GM21737 (cell line): ENCODE measurements around the gene PAX7.

Source experiments
- ATAC-seq: cut with Tn5 transposase; IDR thresholded peaks from one replicate; pipeline ENCODE4 v1.9.1; 2021; ENCODE audit warnings: mild to moderate bottlenecking, moderate library complexity; ENCODE audit not compliant: unreplicated experiment

Gene PAX7

DNA sequence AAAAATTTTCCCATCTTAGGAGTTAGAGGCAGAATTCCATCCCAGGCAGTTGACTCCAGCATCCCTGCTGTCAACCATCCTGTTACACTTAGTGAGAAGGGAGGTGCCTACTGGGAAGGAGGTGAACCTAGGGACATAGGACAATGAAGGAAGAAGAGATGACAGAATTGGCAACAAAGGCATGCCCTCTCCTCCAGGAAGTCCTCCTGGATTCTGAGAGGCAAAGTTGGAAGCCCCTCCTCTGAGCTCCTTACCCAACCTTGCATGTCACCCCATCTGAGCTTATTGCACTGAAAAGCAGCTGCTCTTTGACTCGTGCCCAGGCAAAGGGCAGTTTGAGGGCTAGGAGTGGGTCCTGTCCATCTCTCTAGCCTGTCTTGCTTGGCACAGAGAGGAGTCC, 66.9 kb downstream of the PAX7 start:
- ATAC-seq: no peak

DNA sequence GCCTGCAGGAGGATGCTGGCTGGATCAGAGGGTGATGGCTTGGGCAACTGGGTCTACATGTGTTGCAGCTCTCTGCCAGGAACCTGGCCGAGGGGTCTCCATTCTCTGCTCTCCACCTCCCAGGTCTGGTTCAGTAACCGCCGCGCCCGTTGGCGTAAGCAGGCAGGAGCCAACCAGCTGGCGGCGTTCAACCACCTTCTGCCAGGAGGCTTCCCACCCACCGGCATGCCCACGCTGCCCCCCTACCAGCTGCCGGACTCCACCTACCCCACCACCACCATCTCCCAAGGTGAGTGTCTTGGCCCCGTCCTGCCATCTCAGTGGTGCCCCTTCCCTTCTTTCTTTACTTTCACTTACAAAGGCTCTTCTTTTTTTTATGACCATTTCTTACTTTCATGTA, 69.9 kb downstream of the PAX7 start:
- no peak for ATAC-seq

DNA sequence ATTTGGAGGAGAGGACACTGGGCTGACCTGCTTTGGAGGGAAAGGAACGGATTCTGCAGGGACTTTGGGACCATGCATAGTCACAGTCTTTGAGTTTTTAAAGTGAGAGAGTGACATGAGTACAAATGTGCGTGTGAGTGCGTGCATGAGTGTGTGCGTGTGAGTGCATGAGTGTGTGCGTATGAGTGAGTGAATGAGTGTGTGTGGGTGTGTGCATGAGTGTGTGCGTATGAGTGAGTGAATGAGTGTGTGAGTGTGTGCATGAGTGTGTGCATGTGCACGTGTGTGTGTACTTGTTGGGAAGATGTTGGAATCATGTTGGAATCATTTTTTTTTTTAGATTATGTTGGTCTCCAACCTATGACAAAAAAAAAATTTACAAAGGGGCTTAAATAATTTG, 70.5 kb downstream of the PAX7 start:
- ATAC-seq: no peak

DNA sequence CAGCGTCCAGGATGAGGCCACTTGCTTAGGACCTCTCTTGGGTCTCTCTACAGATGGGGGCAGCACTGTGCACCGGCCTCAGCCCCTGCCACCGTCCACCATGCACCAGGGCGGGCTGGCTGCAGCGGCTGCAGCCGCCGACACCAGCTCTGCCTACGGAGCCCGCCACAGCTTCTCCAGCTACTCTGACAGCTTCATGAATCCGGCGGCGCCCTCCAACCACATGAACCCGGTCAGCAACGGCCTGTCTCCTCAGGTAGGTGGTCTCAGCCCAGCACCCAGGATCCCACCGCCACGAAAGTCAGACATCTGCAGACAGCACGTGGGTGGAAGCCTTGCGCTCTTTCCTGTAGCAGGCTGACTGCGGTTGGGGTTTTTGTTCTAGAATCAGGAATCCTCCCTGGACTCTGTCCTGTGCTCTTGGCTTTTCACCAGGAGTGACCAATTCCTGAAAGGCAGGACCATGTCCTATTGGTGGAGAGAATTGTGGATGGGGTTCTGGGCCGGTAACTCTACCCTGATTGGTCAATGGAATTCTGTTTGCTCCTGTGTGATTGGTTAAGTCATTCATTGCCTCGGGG, 72.5 kb downstream of the PAX7 start:
- no peak for ATAC-seq

DNA sequence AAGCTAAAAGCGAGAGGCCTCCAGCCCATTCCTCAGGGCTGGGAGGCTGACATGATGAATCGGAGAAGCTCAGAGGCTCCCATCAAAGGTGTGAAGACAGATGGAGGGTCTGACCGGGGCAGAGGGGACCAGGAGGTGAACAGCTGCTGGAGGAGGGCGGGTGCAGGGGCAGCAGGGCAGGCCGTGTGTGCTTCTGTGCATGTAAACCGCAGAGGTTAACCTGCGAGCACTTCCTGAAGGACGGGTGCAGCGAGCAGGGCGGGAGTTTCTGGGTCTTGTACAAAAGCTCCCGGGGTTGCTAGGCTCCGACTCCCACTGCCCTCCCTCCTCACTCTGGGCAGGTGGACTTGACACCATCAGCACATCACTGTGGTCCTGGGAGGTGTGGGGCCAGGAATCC, 75.2 kb downstream of the PAX7 start:
- ATAC-seq: no peak

DNA sequence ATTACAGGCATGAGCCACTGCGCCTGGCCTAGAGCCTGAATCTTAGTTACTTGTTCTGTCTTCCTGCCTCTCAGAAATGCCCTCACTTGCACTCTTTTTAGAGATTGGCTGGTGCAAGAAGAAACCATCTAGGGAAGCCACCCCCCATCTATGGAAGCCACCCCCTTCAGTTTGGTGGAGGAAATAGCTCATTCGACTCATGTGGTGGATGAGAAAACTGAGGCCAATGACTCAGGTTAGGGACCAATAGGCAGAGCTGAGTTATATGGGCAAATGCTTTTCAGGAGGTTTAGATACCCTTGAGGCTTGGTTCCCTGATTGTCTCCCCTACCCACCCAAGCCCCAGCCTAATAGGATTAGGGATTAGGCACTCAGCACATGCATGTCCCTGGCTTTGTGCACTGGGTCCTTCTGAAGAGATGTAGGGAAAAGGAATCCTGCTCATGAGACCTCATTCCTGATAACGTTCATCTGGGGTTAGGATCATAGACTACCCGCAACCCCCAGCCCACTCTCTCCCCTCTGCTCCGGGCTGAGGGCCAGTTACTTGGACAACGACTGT, 77.1 kb downstream of the PAX7 start:
- no peak for ATAC-seq

DNA sequence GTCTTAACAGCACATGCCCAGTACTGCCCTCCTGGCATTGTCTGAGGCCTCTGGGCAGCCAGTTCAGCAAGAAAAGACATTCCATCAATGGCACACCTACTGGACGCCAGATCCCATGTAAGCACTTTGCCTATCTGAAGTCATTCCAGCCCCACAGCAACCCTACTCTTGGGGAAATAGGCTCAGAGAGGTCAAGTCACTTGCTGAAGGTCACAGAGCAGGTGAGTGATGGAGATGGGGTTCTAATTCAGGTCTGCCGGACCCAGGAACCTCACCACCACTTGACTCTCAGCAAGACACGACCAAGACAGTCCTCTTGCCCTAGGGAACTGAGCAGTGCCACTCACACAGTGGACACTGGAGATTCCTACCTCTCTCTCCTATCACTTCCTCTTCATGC, 79.4 kb downstream of the PAX7 start:
- ATAC-seq: no peak

DNA sequence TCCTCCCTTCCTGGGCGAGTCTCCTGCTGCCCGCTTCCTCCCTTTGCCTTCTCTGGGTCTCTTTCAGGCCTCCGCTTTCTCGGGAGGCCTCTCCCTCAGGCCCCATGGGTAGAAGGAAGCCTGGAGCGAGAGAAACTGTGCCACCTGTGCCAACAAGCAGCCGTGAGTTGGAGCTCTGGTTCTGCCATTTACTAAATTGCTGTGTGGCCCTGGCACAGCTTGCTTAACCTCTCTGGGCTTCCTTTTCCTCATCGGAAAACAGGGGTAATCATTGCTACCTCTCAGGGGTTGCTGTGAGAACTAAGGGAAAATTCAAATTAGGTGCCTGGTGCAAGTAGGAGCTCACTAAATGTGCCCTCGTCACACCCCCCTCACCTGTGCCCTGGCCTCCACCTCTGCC, 80.4 kb downstream of the PAX7 start:
- ATAC-seq: no peak

DNA sequence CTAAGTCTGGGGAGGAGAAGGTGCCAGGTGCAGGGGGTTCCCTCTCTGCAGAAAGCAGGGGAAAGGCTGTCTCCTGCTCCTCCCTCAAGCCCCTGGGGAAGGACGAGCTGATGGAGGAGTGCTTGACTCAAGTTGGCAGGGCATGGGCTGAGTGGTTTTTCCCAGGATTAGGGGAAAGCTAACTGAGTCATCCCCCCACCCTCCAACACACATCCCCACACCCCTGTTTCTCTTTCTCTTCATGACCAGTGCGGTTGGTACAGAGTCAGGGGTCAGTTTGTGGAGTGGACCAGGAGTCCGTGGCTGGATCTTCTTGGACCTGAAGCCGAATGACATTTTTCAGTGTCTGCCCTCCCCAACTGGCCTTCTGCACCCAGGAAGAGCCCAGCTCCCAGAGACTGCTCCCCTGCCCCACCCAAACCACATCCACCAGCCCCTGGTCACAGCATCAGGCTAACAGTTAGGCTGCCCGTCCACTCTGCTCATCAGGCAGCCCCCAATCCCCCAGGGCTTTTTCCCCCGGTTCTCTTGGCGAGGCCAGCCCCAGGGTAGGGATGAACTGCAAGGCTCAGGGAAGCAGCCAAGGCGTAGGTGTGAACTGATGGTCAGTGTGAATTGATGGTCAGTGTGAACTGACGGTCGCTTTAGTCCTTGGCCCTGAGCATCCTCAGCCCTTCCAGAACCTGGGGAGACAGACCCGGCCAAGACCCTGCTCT, 81.0 kb downstream of the PAX7 start:
- no peak for ATAC-seq

DNA sequence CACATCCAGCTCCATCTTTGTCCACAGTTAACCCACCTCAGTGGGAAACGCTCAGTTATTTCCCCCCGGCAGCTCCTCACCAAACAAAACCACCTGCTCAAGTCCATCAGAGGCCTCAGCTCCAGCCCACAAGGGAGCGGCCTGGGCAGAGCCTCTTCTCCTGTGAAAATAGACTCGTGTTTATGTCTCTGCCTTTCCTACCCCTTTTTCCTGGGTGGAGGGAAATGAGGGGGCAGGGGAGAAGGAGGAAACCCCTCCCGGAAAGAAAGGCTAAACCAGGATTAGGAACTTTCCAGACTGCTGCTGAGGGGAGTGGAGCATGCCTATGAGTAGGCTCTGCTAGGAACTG, 81.6 kb downstream of the PAX7 start:
- ATAC-seq: no peak

DNA sequence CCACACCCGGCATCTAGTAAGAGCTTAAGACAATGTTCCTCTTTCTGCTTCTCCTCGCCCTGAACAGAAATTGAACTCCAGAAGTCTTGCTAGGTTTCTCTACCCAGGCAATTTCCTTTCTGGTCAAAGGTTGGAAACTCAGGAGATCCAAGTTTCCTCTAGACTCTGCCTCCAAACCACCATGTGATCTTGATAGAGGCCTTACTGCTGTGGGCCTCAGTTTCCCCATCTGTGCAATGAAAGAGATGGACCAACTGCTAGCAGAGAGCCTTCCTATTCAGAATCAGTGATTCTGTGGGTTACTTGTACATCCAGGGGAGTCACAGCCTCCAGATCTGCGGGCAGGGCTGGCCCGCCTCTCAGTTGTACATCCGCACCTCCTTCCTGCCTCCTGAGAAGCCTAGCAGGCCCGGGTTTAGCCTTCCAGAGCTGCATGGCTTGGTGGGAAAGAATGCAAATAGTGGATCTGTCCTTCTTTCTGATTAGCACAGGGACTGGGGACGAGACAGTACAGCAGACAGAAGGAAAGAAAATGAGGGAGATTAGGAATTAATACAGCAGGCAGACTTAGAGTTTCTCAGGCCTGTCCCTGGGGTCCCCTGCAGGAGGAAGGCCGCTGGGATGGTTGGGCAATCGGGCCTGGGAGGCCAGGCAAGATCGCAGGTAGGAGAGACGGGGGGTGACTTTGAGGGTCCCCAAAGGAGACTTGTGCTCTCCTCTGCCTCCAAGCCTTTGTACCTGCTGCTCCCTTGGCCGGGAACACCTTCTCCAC, 83.9 kb downstream of the PAX7 start:
- no peak for ATAC-seq

DNA sequence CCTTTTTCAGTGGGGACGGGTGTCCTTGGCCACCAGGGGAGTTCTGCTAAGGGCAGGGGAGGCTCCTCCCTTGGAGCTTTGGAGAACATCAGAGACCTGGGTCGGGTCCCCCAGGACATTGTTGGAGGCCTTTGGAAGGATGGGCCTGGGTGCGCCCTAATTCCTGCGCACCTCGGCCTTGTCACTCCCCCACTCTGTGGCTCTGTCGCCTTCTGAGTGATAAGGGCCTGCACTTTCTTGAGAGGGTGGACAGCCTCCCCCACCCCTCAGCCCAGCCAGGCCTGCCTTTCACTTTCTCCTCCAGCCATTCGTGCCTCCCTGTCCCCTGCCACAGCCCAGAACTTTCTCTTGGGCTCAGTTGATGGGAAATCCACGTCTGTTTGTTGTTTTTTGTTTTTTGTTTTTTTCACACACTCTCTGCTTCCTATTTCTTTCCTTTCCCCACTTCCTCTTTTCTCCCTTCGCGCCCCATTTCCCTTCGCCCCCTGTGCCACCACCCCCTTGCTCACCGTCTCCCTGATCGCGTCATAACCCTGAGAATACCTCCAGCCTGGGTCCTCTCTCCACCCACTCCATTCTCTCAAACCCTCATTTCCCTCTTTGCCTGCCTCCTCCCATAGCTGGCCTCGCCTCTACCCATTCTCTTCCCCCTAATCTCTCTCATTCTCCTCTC, 85.6 kb downstream of the PAX7 start:
- no peak for ATAC-seq

DNA sequence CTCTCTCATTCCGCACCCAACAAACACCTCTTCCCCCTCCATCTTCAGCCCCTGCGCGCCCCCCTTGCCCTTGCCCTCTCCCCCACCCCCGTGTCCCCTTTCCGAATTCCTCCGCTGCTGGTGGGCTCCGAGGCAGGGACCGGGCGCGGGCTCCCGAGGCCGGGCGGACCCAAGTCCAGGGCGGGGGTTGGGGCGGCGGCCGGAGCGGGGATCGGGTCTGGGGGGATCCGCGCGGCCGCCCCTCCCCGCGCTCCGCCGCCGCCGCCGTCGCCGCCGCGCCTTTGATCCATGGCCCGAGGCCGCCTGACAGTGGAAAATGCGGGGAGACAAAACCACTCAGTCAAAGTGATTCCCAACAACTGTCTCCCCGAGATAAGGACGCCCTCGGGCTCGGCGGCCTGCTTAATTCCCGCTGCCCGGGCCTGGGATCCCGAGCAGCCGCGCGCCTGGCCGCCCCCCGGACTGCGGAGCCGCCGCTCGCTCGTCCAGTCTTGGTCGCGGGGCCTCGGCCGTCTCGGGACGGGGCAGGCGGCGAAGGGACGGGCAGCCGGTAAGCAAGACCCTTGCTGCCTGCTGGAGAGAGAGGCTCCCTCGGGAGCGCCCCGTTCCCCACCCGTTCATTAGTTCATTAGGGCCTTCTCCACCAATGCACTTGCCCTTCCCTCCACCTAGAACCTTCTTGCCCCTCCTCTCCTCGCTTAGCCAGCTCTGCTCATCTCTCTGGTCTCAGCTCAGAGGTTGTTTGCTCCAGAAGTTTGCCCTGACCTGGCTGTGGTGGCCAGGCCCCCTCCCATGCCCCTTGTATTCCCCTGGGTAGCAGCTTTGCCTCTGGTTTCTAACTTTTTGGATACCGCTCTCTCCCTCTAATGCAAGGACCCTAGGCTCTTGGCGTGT, 86.4 kb downstream of the PAX7 start:
- no peak for ATAC-seq

DNA sequence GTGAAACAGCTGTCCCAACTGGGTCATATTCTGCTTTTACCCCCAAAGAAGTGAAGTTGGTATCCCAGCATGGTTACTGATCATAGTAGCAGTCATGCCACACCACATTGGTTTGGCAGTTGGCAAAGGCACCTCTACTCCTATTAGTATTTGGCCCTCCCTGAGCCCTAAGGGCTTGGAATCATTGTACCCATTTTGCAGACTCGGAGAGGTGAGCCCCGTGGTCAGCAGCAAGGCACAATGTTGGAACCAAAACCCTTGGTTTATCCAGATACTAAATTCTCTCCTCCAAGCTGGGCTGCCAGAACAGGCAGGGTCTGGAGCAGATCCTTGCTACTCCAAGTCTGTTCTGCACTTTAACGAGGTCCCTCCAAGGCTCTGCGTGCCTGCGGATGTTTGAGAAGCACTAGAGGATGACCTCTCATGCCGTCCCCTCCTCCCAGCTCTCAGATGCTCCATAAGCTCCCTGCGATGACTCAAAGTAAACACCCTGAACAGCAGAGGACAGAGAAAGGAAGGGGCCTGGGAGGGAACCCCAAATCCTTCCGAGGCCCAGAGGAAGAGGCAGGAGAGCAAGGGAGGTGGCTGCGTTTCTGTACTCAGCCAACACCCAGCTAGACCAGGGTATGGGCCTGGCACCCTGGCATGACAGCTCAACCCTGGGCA, 89.3 kb downstream of the PAX7 start:
- ATAC-seq: no peak

DNA sequence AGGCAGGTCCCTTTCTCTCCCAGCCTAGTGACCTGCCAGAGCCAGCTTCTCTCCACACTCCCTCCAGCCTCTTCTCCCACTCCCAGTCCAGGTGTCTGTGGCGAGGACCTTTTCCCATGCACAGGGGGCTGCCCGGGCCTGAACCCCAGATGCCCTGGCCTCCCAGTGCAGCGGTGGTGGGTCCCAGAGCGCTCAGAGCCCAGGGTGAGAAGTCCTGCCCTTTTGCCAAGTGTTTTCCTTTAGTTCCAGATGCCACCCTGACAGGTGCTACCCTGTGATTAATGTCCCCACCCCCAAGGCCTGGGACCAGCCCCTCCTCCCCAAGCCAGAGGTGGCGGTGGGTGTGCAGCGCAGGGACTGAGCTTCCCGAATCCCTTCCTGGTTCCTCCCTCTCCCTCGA, 90.4 kb downstream of the PAX7 start:
- ATAC-seq: no peak

DNA sequence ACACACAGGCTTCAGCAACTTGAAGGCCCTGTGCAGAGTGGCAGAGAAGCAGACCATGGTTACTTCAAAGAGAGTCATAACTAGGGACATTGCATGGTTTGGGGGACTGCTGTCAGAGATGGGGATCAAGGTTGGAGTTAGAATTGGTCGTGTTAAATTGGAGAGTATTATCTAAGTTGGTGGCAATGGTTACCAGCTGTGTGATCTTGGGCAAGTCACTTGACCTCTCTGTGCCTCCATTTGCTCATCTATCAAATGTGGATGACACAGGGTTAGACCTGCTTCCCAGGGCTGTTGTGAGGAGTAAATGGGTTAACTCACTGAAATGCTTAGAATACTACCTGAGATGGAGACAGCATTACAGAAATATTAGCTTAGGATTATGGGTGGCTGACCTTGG, 91.1 kb downstream of the PAX7 start:
- ATAC-seq: no peak

DNA sequence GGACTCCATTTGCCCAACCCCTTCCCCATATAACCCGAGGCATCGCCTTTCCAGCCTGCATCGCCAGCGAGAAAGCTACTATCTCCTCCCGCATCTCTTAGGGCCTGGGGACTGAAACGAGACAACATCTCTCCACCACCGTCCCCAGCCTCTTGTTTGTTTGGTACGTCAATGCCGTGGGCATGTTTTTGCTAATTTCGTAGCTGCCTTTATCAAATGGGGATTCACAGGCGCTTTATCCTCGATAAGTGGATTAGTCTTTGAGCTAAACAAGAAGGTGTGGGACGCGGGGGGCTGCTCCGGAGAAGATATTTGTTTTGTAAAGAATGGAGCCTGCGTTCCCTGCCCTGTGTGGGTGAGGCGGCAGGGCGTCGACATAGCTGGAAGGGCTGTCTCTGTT, 91.6 kb downstream of the PAX7 start:
- no peak for ATAC-seq

DNA sequence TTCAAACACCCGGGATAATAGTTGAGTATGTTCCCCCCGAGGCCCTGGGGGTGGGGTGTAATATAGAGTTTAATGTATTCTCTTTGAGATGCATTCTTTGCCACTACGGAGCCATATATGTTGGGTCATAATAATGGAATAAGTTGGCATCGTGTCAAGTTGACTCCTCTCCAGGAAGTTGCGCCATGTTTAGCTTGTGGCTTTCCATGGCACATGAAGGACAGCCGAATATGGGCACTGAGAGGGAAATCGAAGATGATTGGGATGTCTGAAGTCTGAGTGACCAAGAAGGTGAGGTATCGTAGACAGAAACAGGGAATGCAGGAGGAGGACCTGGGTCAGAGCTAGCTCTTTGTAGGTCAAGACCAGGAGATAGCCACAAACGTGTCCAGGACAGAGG, 92.6 kb downstream of the PAX7 start:
- no peak for ATAC-seq

DNA sequence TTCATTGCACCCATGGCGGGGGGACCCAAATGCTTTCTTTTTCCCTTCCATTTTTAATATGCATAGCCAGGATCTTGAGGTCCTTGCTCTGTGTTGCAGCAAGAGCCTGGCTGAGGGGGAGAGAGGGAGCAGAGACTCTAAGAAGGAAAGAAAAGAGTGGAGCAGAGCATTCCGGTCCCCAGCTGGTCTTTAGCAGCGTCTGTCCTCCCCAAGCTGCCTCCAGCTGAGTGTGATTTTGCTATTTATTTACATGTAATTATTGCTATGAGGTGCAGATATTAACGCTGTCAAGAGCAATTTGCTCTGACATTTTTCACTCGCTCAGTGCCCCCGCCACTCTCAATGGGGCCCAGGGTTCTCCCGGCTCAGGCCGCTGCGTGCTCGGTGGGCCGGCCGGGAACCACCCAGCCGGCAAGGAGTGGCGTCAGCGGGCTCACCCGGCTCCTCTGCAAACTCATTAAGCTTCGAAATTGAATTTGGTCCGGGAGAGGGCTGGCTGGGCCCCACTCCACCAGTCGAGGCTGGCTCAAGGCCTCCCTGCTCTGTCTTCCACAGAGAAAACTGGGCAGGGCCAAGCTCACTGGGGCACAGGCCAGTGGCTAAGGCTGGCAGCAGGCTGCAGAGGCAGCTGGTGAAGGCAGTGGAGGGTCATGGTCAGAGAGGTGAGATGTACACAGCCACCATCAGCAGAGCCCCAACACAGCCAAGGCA, 93.2 kb downstream of the PAX7 start:
- ATAC-seq: no peak
